Occipital lobe (tissue), 3 donors: ENCODE data around the gene ADAM19. TPM values are rescaled to one million over a fixed set of nuclear protein-coding genes. Genes with fewer than 3 reads are reported as not detected.
"Not testable (repeated sequence)": the region's sequence is repeated elsewhere in the genome, so short reads cannot be mapped to it uniquely, and the experiment has no call there.

ENCODE experiments used
- DNase-seq: peaks from one replicate; lab custom pipeline; 2025; lab: John Stamatoyannopoulos, UW
- small RNA-seq: library from RNA; depleted of rRNA; stranded (forward); fragments of <200 nt; gene quantifications from one replicate; pipeline ENCODE3, GENCODE V24; 2014
- total RNA-seq: library from RNA; depleted of rRNA; stranded (reverse); fragments of >200 nt; gene quantifications from one replicate; pipeline ENCODE4 v1.2.3, GENCODE V29; 2014

Gene ADAM19
- total RNA-seq, 1 donor from 2014 or later, result 13.4 TPM

- DNase-seq, result not testable (repeated sequence)
Measured at GRCh38 chr5:157429920-157430319, 145.7 kb downstream of the ADAM19 start.

Small RNA genes lying within 50 kb of the gene (small RNA-seq; reads per million reads assigned to genes)
- gene RNU6-390P, result not detected

Other genes starting within 250 kb of the ADAM19 start
- not detected for gene NIPAL4, start 115.6 kb downstream of the ADAM19 start, total RNA-seq
- gene SOX30, start 76.7 kb upstream of the ADAM19 start, total RNA-seq, result not detected
- gene C5orf52, start 95.8 kb upstream of the ADAM19 start, total RNA-seq, result not detected
- 17.8 TPM for gene THG1L, start 155.6 kb upstream of the ADAM19 start, total RNA-seq
- gene LSM11, start 167.9 kb upstream of the ADAM19 start, total RNA-seq, result 90.5 TPM